Cerebellar nuclear complex (tissue), 1 donor: Measurements from ENCODE around the gene PLEKHA6.

Source experiments
- DNase-seq, 2 experiments: peaks; one replicate each; lab custom pipeline; 2025; lab: John Stamatoyannopoulos, UW

Gene PLEKHA6

GRCh38 chr1:204190212-204191211, 169.2 kb downstream of the PLEKHA6 start:
- DNase-seq, result no peak

GRCh38 chr1:204188959-204189639, 170.6 kb downstream of the PLEKHA6 start:
- DNase-seq, result no peak

- DNase-seq, result no peak
Observed at GRCh38 chr1:204186597-204186996, 173.1 kb downstream of the PLEKHA6 start.

- no peak for DNase-seq
Observed at GRCh38 chr1:204181116-204181515, 178.6 kb downstream of the PLEKHA6 start.

- DNase-seq, result no peak
Observed at GRCh38 chr1:204180133-204180532, 179.6 kb downstream of the PLEKHA6 start.

- DNase-seq, result no peak
Observed at GRCh38 chr1:204178487-204179281, 181.0 kb downstream of the PLEKHA6 start.

- DNase-seq, result no peak
Observed at GRCh38 chr1:204177133-204177532, 182.6 kb downstream of the PLEKHA6 start.

GRCh38 chr1:204176049-204176448, 183.7 kb downstream of the PLEKHA6 start:
- no peak for DNase-seq

- no peak for DNase-seq
Observed at GRCh38 chr1:204174958-204175357, 184.8 kb downstream of the PLEKHA6 start.

GRCh38 chr1:204172404-204173029, 187.2 kb downstream of the PLEKHA6 start:
- DNase-seq, result no peak

- DNase-seq, result no peak
Observed at GRCh38 chr1:204171751-204172178, 188.0 kb downstream of the PLEKHA6 start.

GRCh38 chr1:204170494-204171155, 189.1 kb downstream of the PLEKHA6 start:
- DNase-seq, result no peak

GRCh38 chr1:204169858-204170257, 189.9 kb downstream of the PLEKHA6 start:
- no peak for DNase-seq
